A172 (cell line): ENCODE data around the gene LONP1. TPM values are rescaled to one million over a fixed set of nuclear protein-coding genes. Genes with fewer than 3 reads are reported as not detected.
"Not testable (repeated sequence)": the region's sequence is repeated elsewhere in the genome, so short reads cannot be mapped to it uniquely, and the experiment has no call there.

Experiments
- DNase-seq: peaks from one replicate; pipeline ENCODE4 v3.0.0-alpha.2; 2015; ENCODE audit warnings: low spot score
- total RNA-seq: library from RNA; depleted of rRNA; stranded (reverse); fragments of >200 nt; shearing (Covaris generic); gene quantifications from 2 replicates; pipeline ENCODE4 v1.2.3, GENCODE V29; 2014

LONP1 gene
- total RNA-seq, 1 experiment from 2014 or later, result 153 TPM

GRCh38 chr19:5713228-5713627, 6.7 kb downstream of the LONP1 start:
- no peak for DNase-seq

GRCh38 chr19:5711713-5712161, 8.2 kb downstream of the LONP1 start:
- no peak for DNase-seq

DNA sequence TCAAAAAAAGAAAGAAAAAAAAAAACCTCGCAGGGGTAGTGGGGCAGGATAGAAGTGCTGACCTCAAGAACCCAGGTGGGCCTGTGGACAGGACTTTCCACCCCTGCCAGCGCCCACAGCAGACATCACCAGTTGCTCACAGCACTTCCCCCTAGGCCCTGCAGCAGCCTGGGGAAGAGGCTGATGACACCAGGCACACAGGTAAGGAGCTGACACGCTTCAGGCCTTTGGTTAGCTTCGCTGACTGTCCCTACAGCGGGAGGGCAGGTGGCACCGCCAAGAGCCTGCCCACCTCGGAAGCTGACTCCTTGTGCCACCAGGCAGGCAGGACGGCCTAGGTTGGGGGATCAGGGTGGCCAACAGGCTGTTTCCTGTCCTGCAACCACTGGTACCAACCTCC, 8.9 kb downstream of the LONP1 start:
- no peak for DNase-seq

GRCh38 chr19:5707576-5708575, 12.1 kb downstream of the LONP1 start:
- DNase-seq, result no peak

GRCh38 chr19:5706876-5707573, 12.9 kb downstream of the LONP1 start:
- DNase-seq, result no peak

DNA sequence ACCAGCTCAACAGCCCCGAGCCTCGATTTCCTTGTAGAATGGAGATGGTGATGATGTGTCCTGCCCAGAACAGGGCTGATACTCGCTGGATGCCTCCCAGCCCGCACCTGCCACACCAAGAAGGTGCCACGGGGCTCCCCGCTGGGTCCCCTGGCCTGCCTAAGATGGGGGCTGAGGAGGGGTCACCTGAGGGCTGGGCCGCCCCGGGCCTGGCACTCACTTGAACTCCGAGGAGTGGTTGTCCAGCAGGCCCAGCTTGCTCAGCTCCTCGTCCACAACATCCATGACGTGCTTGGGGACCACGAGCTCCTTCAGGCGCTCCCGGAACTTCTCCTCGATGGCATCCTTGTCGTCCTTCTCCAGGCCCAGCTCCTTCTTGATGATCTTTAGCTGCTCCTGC, 14.4 kb downstream of the LONP1 start:
- DNase-seq, result no peak

DNA sequence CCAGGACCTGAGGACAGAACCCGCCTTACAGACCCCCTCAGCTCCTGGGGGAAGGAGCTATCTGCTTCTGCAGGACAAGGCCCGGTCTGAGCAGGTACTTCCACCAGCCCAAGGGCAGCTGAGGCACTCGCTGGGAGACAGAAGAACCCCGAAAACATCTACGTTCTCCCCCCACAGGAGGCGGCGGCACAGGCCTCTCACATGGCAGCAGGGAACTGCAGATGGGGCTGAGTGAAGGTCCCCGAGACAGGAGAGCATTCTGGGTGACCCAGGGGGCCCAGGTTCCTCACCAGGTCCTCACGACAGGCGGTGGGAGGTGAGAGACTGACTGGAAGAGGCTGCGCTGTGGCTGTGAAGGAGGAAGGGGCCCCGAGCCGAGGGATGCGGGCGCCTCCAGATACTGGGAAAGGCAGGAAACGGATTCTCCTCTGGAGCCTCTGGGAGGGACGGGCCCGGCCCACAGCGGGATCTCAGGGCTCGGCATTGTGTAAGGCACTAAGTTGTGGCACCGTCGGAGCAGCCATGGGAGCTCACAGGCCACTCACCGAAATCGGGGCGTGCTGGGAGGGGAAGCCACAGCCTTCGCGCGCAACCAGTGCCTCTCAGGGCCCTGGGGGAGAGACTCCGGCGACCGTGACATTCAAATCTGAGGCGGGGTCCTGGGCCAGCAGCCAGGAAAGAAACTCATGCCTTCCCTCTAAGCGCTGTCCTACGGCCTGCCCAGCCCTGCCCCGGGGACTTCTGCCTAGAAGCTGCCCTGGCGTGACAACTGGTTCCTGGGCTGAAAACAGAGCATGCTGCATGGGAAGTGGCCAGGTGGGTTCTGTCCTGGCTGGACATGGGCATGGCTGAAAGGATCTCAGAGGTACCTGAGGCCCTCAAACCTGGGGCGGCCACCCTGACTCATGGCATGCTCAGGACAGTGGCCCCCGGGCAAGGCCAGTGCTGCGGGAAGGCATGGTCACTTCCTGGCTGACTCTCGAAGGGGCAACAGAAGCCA, 15.8 kb downstream of the LONP1 start:
- no peak for DNase-seq

- not testable (repeated sequence) for DNase-seq
Measured at GRCh38 chr19:5702053-5702410, 17.9 kb downstream of the LONP1 start.

DNA sequence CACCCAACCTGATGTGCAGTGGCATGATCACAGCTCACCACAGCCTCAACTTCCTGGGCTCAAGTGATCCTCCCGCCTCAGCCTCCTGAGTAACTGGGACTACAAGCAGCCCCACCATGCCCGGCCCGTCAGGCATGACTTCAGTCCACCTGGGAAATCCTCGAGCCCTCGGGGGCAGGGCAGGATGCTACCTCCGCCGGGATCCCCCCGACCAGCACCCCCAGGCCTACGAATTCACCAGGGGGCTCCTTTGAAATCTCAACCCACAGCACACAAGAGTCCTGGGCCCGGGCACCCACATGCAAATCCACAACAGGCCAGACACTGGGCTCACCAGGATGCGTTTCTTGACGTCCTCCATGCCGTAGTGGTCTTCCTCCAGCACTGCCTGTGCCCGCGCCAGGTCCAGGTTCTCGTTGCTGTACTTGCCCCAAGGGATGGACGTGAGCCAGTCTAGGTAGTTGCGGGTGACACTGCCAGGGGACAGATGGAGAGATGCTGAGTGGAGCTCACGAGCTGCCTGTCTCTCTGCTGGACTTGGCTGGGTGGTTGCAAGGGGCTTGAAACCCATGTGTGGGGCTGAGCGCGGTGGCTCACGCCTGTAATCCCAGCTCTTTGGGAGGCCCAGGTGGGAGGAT, 19.4 kb downstream of the LONP1 start:
- no peak for DNase-seq

DNA sequence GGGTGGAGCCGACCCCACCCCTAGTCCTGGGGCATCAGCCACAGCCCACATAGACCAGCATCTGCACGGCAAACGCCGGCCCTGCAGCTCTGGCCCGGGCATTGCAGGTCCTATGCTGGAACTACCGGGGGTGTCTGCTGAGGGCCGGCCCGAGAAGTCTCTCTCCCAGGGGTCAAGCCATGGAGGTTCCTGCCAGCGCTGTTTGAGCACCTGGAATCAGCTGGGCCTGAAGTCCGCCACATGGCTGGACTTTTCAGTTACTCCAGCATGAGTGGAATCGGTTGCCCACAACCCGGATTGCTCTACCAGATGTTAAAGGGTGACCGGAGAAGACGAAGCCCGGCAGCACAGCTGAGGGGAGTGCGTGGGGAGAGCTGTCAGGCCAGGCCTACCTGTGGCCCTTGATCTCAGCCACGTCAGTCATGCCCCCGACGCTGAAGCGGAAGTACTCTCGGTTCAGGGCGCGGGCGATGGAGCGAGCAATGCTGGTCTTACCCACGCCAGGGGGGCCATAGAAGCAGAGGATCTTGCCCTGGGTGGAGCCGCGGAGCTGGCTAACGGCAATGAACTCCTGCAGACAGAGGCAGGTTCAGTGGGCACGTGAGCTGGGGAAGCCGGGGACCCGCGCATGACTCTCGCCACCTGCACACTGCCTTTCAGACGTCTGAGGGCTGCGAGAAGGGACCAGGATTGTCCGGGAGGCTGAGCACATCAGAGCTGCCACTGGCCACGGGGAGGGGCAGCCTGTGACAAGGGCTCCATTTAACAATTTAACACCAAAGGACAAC, 21.1 kb downstream of the LONP1 start:
- DNase-seq, result no peak

DNA sequence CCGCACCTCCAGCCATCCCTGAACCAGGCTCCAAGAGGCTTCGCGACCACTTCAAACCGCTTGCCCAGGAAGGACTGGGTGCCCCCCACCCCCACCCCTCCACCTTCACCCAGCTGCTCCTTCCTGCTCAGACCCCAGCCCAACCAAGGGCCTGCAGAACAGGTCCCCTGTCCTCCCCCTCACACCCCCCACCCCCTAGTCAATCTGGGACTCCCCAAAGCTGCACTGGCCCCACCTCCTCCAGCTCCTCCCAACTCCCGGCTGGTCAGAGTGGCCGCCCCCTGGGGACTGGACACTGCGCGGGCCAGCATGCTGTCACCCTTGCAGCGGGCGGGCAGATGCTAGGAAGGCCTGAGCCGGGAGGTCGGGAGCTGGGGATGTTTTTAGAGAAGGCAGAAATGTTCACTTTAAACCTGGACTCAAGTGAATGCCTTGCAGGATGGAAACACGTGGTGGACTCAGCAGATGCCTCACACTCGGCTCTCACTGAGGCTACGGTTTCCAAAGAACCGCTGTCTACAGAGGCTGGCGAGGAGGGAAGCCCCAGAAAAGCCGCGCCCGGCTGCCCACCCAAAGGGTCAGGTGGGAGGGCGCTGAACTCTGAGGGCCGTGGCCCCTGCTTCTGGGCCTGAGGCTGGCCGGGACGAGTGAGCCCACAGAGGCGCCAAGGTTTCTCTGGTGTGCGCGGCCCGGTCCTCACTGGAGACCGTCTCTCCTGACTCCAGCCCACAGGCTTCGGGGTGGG, 21.9 kb downstream of the LONP1 start:
- no peak for DNase-seq

GRCh38 chr19:5697022-5697889, 22.7 kb downstream of the LONP1 start:
- no peak for DNase-seq

- DNase-seq, result no peak
Measured at GRCh38 chr19:5696196-5697021, 23.5 kb downstream of the LONP1 start.

DNA sequence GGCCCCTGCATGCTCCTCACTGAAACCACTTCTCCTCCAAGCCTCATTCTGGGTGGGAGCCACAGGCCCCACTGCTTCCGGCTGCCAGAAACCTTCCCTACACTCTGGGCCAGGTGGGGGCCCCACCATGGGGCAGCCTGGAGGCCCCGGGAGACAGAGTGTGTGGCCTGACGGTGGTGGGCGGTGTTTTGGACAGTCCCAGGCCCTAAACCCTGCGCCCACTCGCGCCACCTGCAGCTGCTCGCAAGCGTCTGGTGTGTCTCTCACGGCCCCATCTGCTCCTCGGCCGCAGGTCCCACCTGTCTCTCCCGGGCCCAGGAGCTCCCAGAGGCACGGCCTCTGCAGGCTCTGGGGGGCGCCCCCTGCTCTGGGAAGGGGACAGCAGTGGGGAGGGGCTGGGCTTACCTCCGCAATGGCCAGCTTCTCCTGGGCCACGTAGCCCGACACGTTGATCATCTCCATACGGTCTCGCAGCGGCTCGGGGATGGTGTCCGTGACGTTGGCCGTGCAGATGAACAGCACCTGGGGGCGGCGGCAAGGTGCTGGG, 24.2 kb downstream of the LONP1 start:
- DNase-seq, result no peak

DNA sequence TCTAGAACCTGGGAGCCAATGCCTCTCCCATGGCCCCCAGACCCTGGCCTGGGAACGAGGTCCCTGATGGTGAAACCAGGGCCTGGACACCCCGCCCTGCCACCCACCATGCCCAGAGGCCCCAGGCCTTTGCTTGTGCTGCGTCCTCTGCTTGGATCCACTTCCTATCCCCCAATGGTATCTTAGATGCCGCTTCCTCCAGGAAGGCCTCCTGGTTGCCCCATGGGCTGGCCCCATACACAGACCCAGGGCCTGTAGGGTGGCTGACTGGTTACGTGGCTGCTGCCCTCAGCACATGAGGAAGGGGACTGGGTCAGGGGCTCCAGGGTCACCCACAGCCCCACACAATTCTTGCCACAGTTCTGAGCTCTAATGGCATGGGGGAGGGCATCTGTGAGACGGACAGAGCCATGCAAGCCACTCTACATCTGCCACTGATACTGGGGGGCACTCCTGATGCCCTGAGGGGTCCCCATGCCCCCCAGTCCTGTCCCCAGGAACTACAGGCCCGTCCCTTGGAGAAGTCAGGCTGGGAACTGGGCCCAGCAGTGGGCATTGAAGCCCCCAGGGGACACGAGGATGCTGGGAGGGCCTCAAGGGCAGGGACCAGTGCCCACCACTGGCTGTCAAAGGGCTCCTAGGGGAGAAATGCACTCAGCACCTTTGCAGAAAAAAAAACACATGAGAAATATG, 24.8 kb downstream of the LONP1 start:
- DNase-seq, result no peak

- DNase-seq, result no peak
Measured at GRCh38 chr19:5694167-5694955, 25.6 kb downstream of the LONP1 start.
